GM21528 (cell line): ENCODE measurements around the gene FOXA3.

ENCODE experiments used
- ATAC-seq: cut with Tn5 transposase; IDR thresholded peaks from one replicate; pipeline ENCODE4 v1.9.1; 2021; ENCODE audit warnings: mild to moderate bottlenecking, moderate library complexity; ENCODE audit not compliant: unreplicated experiment, low FRiP score

FOXA3 gene

GRCh38 chr19:45913874-45914830 lies 50.0 kb downstream of the FOXA3 start, which contains the start of gene NANOS2:
Gene NANOS2, minus strand, starts transcription at chr19:45914778. Its CDS starts 85 bp downstream, at chr19:45914693.
- no peak for ATAC-seq

GRCh38 chr19:45917421-45918091 lies 53.4 kb downstream of the FOXA3 start:
- ATAC-seq: no peak

GRCh38 chr19:45918721-45919120 lies 54.6 kb downstream of the FOXA3 start:
- no peak for ATAC-seq

GRCh38 chr19:45919678-45920077 lies 55.6 kb downstream of the FOXA3 start:
- ATAC-seq: no peak

- no peak for ATAC-seq
These were observed 56.3 kb downstream of the FOXA3 start for GRCh38 chr19:45920458-45920857.

- no peak for ATAC-seq
These were observed 58.2 kb downstream of the FOXA3 start for GRCh38 chr19:45922281-45922680.
